SK-N-MC (cell line): ENCODE results near the gene LASP1.

ENCODE experiments used
- EZH2 ChIP-seq: fragments of 200-600 bp; sonication (generic); IDR thresholded peaks from one replicate; pipeline ENCODE4 v1.6.1; 2017; ENCODE audit warnings: antibody characterized with exemption
- POLR2AphosphoS5 ChIP-seq: IDR thresholded peaks from 2 replicates; pipeline ENCODE4 v1.6.1; 2012; ENCODE audit warnings: mild to moderate bottlenecking, low read depth, low read length, borderline replicate concordance

GRCh38 chr17:38958326-38958725 is 88.5 kb downstream of the LASP1 start:
- no peak for TF ChIP-seq EZH2
- TF ChIP-seq POLR2AphosphoS5, result no peak
